Neuronal stem cell (in vitro differentiated cells): ENCODE data around the gene PLEKHA7.

Experiments
- DNase-seq: peaks from one replicate; pipeline ENCODE4 v3.0.0-alpha.2; 2013; ENCODE audit warnings: low spot score
- H2AFZ ChIP-seq: one replicate; pipeline ENCODE4 v1.6.1; 2013; ENCODE audit warnings: mild to moderate bottlenecking, low read length, inconsistent platforms
- H2AK5ac ChIP-seq: 2 replicates; pipeline ENCODE4 v1.6.1; 2013; ENCODE audit warnings: low read depth, mild to moderate bottlenecking, inconsistent platforms, low read length, moderate library complexity, mixed read lengths
- H2BK120ac ChIP-seq: 2 replicates; pipeline ENCODE4 v1.6.1; 2013; ENCODE audit warnings: low read depth, mild to moderate bottlenecking, inconsistent platforms, low read length, moderate library complexity, mixed read lengths
- H2BK12ac ChIP-seq: one replicate; pipeline ENCODE4 v1.6.1; 2013; ENCODE audit warnings: low read length, inconsistent platforms
- H2BK15ac ChIP-seq: 2 replicates; pipeline ENCODE4 v1.6.1; 2013; ENCODE audit warnings: mild to moderate bottlenecking, low read length, inconsistent platforms, mixed read lengths
- H2BK5ac ChIP-seq: one replicate; pipeline ENCODE4 v1.6.1; 2013; ENCODE audit warnings: inconsistent platforms, mild to moderate bottlenecking, low read length, moderate library complexity
- H3K14ac ChIP-seq: one replicate; pipeline ENCODE4 v1.6.1; 2013; ENCODE audit warnings: low read length, inconsistent platforms
- H3K18ac ChIP-seq: 2 replicates; pipeline ENCODE4 v1.6.1; 2013; ENCODE audit warnings: low read length, inconsistent platforms
- H3K23ac ChIP-seq: 2 replicates; pipeline ENCODE4 v1.6.1; 2013; ENCODE audit warnings: low read depth, mild to moderate bottlenecking, mixed read lengths, low read length, inconsistent platforms; ENCODE audit not compliant: poor library complexity
- H3K27ac ChIP-seq: replicated peaks from 3 replicates; pipeline ENCODE4 v1.5.1; 2013; ENCODE audit warnings: low read length, inconsistent platforms
- H3K27me3 ChIP-seq, 3 experiments: 2 replicates each; pipeline ENCODE4 v1.6.1; 2013; ENCODE audit warnings: low read length in 3 of 3, mild to moderate bottlenecking in 2 of 3, inconsistent platforms in 1 of 3, low read depth in 1 of 3, mixed read lengths in 1 of 3, moderate library complexity in 1 of 3; ENCODE audit not compliant: control insufficient read depth in 3 of 3, insufficient read depth in 3 of 3
- H3K36me3 ChIP-seq, 2 donors: replicated peaks in 1 of 2; 2 replicates each; pipeline ENCODE4 v1.6.1; 2013; ENCODE audit warnings: low read length in 2 of 2; ENCODE audit not compliant: control insufficient read depth in 2 of 2, insufficient read depth in 2 of 2
- H3K4ac ChIP-seq: 2 replicates; pipeline ENCODE4 v1.6.1; 2013; ENCODE audit warnings: inconsistent platforms, mild to moderate bottlenecking, low read length, moderate library complexity
- H3K4me1 ChIP-seq, 2 donors: 1 replicate in 1 of 2; 2 replicates in 1 of 2; pipeline ENCODE4 v1.6.1; 2013; ENCODE audit warnings: low read length in 2 of 2, low read depth in 1 of 2; ENCODE audit not compliant: control insufficient read depth in 2 of 2, insufficient read depth in 1 of 2
- H3K4me2 ChIP-seq: one replicate; pipeline ENCODE4 v1.6.1; 2013; ENCODE audit warnings: mild to moderate bottlenecking, low read length, inconsistent platforms; ENCODE audit not compliant: insufficient read depth, poor library complexity, severe bottlenecking
- H3K4me3 ChIP-seq, 2 donors: 2 replicates each; pipeline ENCODE4 v1.5.1; 2013; ENCODE audit warnings: low read length in 2 of 2, mild to moderate bottlenecking in 2 of 2, inconsistent platforms in 1 of 2, moderate library complexity in 1 of 2
- H3K79me1 ChIP-seq: one replicate; pipeline ENCODE4 v1.6.1; 2013; ENCODE audit warnings: low read depth, mild to moderate bottlenecking, inconsistent platforms, low read length, moderate library complexity
- H3K9ac ChIP-seq: one replicate; pipeline ENCODE4 v1.6.1; 2013; ENCODE audit warnings: mild to moderate bottlenecking, low read depth, low read length, inconsistent platforms; ENCODE audit not compliant: poor library complexity
- H3K9me3 ChIP-seq, 2 donors: replicated peaks in 1 of 2; 2 replicates each; pipeline versions ENCODE3 to v1.6.1; 2013; ENCODE audit warnings: low read length in 2 of 2, mild to moderate bottlenecking in 2 of 2, inconsistent platforms in 1 of 2, low read depth in 1 of 2, mixed read lengths in 1 of 2, moderate library complexity in 1 of 2; ENCODE audit not compliant: control insufficient read depth in 2 of 2, insufficient read depth in 1 of 2
- H4K8ac ChIP-seq: one replicate; pipeline ENCODE4 v1.6.1; 2013; ENCODE audit warnings: low read depth, mild to moderate bottlenecking, inconsistent platforms, low read length, moderate library complexity
- H4K91ac ChIP-seq: one replicate; pipeline ENCODE4 v1.6.1; 2013; ENCODE audit warnings: low read length, low read depth, mild to moderate bottlenecking, inconsistent platforms; ENCODE audit not compliant: poor library complexity
- WGBS, 2 donors: extraction: QIAGEN DNeasy Blood & Tissue Kit; methylation state at CpG; one replicate each; pipeline ENCODE4 v1.1.7; 2013; ENCODE audit warnings: missing lambda C conversion rate in 2 of 2, mixed read lengths in 1 of 2; ENCODE audit not compliant: insufficient read length in 2 of 2, insufficient replicate concordance in 1 of 2; ENCODE audit errors: extremely low coverage in 2 of 2; 5-methylcytosine and 5-hydroxymethylcytosine counted together

The PLEKHA7 gene

GRCh38 chr11:16784097-16784496, 230.1 kb downstream of the PLEKHA7 start:
- peak overlapping the region; percentile 22 for H3K27ac ChIP-seq
- DNase-seq: peak; percentile 64
- no CpG with 5 or more reads among the region's 2 CpGs for WGBS, 2 donors

DNA sequence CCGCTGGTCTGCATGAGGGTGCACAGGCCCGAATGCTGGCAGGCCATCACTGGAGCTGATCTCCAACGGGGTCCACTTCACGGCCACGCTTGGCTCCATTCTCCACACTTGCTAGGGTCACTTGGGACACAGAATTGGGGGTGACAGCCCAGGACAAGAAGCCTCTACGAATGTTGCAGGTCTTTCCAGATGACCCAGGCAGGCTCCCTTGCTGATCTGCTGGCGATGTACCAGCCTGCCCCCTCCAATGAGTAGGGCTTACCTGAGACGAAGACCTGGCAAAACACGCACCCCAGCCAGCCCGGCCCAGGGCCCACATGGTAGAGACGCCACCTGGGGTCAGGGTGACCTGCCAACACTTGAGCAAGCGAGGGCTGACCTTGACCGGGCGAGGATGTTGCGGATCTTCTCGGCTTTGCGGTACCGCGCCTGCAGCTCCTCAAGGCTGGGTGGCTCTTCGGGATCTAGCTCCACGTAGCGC, 230.9 kb downstream of the PLEKHA7 start:
- Histone ChIP-seq H3K4me1 (peaks cover 16 to 18% of the 10 kb centered on the region in 2 donors), H2BK15ac (no peak overlapping the region)
- no CpG with 5 or more reads among the region's 22 CpGs for WGBS, 2 donors

More at GRCh38 chr11:16784097-16784496, 230.1 kb downstream of the PLEKHA7 start:
- Histone ChIP-seq H3K9ac (no peak overlapping the region), H2AFZ (no peak overlapping the region), H3K36me3 (peaks cover 3 to 17% of the 10 kb centered on the region in 2 donors), H3K18ac (no peak overlapping the region), H3K9me3 (no peaks in the 10 kb centered on the region), H2BK15ac (no peak overlapping the region), H3K4me2 (no peak overlapping the region), H4K8ac (no peak overlapping the region), H3K4me1 (peaks cover 16 to 20% of the 10 kb centered on the region in 2 donors), H3K4ac (no peak overlapping the region), H3K79me1 (no peaks in the 10 kb centered on the region), H3K4me3 (no peak overlapping the region), H2BK12ac (no peak overlapping the region), H2BK120ac (no peak overlapping the region), H3K14ac (no peak overlapping the region), H3K23ac (no peak overlapping the region), H2AK5ac (no peak overlapping the region), H2BK5ac (peak overlapping the region; percentile 10), H3K27me3 (no peaks in the 10 kb centered on the region), H4K91ac (no peak overlapping the region)

DNA sequence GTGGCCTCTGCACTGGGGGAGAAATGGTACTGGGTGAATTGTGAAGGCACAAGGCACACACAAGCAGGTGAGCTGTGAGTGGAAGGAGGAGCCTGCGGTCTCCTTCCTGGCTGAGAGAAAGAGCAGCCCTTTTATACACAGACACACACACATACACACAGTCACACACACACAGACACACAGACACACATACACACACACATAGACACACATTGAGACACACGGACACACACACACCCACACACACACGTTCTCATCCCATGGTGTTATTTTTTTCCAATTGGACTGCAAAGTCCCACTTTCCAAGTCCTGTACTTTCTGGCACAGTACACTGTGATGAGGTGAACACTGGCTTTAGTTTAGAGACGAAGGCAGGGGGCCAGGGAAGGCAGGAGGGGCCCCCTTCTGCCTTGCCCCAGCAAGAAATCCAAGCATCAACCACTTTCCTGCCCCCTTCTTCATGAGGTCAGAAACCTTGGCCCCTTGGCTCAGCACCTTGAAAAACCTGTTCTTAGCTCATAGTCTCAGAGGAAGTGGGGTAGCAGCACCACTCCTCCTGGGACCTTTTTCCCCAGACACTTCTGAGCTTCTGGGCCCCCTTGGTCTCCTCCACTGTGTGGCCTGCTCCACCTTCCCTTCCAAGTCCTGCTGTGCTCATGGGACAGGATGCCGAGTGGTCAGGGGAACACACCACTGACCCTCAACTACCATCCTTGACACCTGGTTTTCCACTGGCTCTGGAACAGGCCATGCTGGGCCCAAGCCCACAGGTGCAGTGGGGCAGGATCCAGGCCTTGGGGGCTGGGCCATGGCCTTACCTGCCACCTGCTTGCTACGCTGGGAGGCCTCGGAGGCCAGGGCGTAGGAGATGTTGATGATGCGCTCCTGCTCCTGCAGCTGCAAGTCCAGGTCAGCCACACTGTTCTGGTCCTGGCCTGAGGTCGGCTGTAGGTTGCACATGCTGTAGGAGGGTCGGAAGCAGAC, 232.0 kb downstream of the PLEKHA7 start:
- H3K79me1 ChIP-seq: no peaks in the 10 kb centered on the region
- no peak overlapping the region for H2AFZ ChIP-seq
- H3K9ac ChIP-seq: no peak overlapping the region
- DNase-seq: no peak
- no peak overlapping the region for H3K4ac ChIP-seq
- no peak overlapping the region for H3K23ac ChIP-seq
- H3K9me3 ChIP-seq: no peaks in the 10 kb centered on the region
- H2BK5ac ChIP-seq: no peak overlapping the region
- no peak overlapping the region for H2BK12ac ChIP-seq
- peak overlapping the region; percentile 10 for H3K14ac ChIP-seq
- H3K18ac ChIP-seq: peak overlapping the region; percentile 22
- no peak overlapping the region for H3K27ac ChIP-seq
- H4K8ac ChIP-seq: no peak overlapping the region
- no peaks in the 10 kb centered on the region for H3K27me3 ChIP-seq
- no peak overlapping the region for H3K4me2 ChIP-seq
- H2AK5ac ChIP-seq: no peak overlapping the region
- H4K91ac ChIP-seq: no peak overlapping the region
- peaks cover 16 to 18% of the 10 kb centered on the region in 2 donors for H3K4me1 ChIP-seq
- H2BK120ac ChIP-seq: no peak overlapping the region
- no peak overlapping the region for H2BK15ac ChIP-seq
- no peak overlapping the region for H3K4me3 ChIP-seq
- no CpG with 5 or more reads among the region's 11 CpGs for WGBS, 2 donors
- H3K36me3 ChIP-seq: peaks cover 3 to 15% of the 10 kb centered on the region in 2 donors

More for the DNA sequence above, 230.9 kb downstream of the PLEKHA7 start:
- H2AFZ ChIP-seq: no peak overlapping the region
- DNase-seq: no peak
- H3K27ac ChIP-seq: no peak overlapping the region
- H3K23ac ChIP-seq: peak overlapping the region; percentile 50
- H3K18ac ChIP-seq: peak overlapping the region; percentile 44
- H4K91ac ChIP-seq: no peak overlapping the region
- H2BK5ac ChIP-seq: peak overlapping the region; percentile 10
- H3K4me3 ChIP-seq: no peak overlapping the region
- no peak overlapping the region for H4K8ac ChIP-seq
- H2BK120ac ChIP-seq: peak overlapping the region; percentile 38
- H3K9ac ChIP-seq: no peak overlapping the region
- peaks cover 2 to 17% of the 10 kb centered on the region in 2 donors for H3K36me3 ChIP-seq
- H3K14ac ChIP-seq: no peak overlapping the region
- no peaks in the 10 kb centered on the region for H3K9me3 ChIP-seq
- H3K27me3 ChIP-seq: no peaks in the 10 kb centered on the region
- H2AK5ac ChIP-seq: peak overlapping the region; percentile 16
- H3K79me1 ChIP-seq: no peaks in the 10 kb centered on the region
- no peak overlapping the region for H3K4ac ChIP-seq
- H2BK12ac ChIP-seq: no peak overlapping the region
- H3K4me2 ChIP-seq: no peak overlapping the region
